Activated CD4-positive, alpha-beta T cell treated with anti-CD3 and anti-CD28 coated beads, Interleukin-10, Interleukin-2, amounts not matched to agents 100 ng/mL and 50 ng/mL, durations not matched to agents 16 hours and 8 hours (primary cell): ENCODE results near the gene PCDHA12.
"Not testable (repeated sequence)": the region's sequence is repeated elsewhere in the genome, so short reads cannot be mapped to it uniquely, and the experiment has no call there.

Source experiments
- DNase-seq: peaks from one replicate; pipeline ENCODE4 v3.0.0-alpha.2; 2020

PCDHA12 gene

DNA sequence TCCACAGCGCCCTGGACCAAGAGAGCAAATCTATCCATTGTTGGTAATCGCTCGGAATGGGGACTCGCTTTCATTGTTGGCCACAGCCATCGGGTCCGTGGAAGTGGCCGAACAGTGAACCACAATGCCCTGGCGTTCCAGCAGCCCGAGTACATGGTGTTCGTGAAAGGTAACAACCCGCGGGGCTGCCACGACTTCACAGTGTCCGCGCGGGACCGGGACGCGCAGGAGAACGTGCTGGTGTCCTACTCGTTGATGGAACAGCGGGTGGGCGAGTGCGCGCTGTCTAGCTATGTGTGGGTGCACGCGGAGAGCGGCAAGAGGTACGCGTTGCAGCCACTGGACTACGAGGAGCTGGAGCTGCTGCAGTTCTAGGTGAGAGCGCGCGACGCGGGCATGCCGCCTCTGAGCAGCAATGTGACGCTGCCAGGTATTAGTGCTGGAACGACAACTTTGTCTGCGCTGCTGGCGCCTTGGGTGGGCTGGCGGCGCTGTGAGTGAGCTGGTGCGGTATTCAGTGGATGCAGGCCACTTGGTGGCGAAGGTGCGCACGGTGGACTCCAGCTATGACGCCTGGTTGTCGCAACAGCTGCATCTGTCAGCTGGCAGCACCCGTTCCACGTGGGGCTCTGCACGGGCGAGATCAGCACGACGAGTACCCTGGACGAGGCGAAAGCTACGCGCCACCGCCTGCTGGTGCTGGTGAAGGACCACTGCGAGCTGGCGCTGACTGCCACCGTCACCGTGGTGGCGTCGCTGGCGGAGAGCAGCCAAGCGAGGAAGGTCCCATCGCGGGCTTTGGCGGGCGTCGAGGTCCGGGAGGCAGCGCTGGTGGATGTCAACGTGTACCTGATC lies 12.4 kb upstream of the PCDHA12 start:
- no peak for DNase-seq

DNA sequence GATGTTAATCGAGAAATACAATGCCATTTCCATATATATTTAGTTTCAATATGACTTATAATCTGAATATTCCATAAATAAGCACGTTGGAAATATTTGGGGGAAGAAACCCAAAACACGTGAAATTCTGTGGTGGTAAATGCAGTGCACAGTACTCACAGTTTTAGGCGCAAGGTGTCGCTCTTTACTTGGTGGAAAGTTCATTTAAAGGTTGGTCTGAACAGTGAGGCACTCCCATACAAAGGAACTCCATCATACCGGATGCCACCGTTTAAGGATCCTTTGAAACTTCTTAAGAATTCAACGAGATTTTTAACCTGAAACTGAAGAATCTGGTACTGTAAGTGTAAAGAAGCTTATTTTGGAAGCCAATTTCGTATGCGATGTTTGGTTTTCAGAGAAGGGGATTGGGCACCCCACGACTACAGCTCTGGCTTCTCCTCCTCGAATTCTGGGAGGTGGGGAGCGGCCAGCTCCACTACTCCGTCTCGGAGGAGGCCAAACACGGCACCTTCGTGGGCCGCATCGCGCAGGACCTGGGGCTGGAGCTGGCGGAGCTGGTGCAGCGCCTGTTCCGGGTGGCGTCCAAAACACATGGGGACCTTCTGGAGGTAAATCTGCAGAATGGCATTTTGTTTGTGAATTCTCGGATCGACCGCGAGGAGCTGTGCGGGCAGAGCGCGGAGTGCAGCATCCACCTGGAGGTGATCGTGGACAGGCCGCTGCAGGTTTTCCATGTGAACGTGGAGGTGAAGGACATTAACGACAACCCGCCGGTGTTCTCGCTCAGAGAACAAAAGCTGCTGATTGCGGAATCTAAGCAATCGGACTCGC lies 6.2 kb upstream of the PCDHA12 start, which contains the start of gene PCDHA11:
TSS of gene PCDHA11 (plus strand) at position 237 of the 834 bp plus-strand sequence. CDS start at position 384, 147 bp downstream.
- DNase-seq, result peak; percentile 5

DNA sequence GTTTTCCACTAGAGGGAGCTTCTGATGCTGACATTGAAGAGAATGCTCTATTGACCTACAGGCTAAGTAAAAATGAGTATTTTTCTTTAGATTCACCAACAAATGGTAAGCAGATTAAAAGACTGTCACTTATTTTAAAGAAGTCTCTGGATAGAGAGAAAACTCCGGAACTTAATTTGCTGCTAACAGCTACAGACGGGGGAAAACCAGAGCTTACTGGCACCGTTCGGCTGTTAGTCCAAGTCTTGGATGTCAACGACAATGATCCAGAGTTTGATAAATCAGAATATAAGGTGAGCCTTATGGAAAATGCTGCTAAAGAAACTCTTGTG lies 5.6 kb upstream of the PCDHA12 start:
- no peak for DNase-seq

DNA sequence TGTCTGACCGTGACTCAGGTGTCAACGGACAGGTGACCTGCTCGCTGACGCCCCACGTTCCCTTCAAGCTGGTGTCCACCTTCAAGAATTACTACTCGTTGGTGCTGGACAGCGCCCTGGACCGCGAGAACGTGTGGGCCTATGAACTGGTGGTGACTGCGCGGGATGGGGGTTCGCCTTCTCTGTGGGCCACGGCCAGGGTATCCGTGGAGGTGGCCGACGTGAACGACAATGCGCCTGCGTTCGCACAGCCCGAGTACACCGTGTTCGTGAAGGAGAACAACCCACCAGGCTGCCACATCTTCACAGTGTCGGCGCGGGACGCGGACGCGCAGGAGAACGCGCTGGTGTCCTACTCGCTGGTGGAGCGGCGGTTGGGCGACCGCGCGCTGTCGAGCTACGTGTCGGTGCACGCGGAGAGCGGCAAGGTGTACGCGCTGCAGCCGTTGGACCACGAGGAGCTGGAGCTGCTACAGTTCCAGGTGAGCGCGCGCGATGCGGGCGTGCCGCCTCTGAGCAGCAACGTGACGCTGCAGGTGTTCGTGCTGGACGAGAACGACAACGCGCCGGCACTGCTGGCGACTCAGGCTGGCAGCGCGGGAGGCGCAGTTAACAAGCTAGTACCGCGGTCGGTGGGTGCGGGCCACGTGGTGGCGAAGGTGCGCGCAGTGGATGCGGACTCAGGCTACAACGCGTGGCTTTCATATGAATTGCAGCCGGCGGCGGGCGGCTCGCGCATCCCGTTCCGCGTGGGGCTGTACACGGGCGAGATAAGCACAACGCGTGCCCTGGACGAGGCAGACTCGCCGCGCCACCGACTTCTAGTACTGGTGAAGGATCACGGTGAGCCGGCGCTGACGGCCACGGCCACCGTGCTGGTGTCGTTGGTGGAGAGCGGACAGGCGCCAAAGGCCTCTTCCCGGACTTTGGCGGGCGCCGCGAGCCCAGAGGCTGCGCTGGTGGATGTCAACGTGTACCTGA lies 4.6 kb upstream of the PCDHA12 start:
- DNase-seq, result no peak

DNA sequence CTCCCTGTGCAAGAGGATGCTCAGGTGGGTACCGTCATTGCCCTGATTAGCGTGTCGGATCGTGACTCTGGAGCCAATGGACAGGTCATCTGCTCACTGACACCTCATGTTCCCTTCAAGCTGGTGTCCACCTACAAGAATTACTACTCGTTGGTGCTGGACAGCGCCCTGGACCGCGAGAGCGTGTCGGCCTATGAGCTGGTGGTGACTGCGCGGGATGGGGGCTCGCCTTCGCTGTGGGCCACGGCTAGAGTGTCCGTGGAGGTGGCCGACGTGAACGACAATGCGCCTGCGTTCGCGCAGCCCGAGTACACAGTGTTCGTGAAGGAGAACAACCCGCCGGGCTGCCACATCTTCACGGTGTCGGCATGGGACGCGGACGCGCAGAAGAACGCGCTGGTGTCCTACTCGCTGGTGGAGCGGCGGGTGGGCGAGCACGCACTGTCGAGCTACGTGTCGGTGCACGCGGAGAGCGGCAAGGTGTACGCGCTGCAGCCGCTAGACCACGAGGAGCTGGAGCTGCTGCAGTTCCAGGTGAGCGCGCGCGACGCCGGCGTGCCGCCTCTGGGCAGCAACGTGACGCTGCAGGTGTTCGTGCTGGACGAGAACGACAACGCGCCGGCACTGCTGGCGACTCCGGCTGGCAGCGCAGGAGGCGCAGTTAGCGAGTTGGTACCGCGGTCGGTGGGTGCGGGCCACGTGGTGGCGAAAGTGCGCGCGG lies 1.6 kb downstream of the PCDHA12 start:
- not testable (repeated sequence) for DNase-seq

DNA sequence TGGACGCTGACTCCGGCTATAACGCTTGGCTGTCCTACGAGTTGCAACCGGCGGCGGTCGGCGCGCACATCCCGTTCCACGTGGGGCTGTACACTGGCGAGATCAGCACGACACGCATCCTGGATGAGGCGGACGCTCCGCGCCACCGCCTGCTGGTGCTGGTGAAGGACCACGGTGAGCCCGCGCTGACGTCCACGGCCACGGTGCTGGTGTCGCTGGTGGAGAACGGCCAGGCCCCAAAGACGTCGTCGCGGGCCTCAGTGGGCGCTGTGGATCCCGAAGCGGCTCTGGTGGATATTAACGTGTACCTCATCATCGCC lies 2.1 kb downstream of the PCDHA12 start:
- DNase-seq, result no peak

DNA sequence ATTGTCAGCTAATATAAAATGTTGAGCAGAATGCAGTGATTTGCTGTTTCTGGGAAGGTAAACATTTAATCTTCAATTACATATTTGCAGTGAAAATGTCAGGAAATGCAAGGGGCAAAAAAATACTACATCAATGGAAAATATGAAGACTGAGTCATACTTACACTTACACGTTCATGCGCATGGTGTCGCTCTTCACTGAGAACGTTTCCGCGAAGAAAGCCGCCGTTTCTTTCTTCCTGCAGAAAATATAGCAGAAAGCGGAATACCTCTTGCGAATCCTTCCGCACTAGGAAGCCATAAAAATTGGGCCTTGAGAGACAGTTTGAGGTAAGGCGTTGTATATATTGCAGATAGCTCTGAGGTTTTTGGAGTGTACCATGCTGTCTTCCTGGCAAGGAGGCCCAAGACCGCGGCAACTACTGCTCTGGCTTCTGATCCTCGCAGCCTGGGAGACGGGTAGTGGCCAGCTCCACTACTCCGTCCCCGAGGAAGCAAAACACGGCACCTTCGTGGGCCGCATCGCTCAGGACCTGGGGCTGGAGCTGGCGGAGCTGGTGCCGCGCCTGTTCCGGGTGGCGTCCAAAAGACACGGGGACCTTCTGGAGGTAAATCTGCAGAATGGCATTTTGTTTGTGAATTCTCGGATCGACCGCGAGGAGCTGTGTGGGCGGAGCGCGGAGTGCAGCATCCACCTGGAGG lies 6.9 kb downstream of the PCDHA12 start, which contains the start of gene PCDHA13:
TSS of gene PCDHA13 (plus strand) at position 236 of the 702 bp plus-strand sequence. CDS start at position 381, 145 bp downstream.
- no peak for DNase-seq

DNA sequence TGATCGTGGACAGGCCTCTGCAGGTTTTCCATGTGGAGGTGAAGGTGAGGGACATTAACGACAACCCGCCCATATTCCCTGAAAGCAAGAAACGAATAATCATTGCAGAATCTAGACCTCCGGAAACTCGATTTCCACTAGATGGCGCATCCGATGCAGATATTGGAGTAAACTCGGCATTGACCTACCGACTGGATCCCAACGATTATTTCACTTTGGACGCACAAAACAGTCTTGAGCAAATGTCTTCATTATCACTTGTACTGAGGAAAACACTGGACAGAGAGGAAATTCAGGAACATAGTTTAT lies 7.4 kb downstream of the PCDHA12 start:
- no peak for DNase-seq

DNA sequence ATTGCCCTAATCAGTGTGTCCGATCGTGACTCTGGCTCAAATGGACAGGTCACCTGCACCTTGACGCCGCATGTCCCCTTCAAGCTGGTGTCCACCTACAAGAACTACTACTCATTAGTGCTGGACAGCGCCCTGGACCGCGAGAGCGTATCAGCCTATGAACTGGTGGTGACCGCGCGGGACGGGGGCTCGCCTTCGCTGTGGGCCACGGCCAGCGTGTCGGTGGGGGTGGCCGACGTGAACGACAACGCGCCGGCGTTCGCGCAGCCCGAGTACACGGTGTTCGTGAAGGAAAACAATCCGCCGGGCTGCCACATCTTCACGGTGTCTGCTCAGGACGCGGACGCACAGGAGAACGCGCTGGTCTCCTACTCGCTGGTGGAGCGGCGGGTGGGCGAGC lies 8.3 kb downstream of the PCDHA12 start:
- DNase-seq, result no peak

DNA sequence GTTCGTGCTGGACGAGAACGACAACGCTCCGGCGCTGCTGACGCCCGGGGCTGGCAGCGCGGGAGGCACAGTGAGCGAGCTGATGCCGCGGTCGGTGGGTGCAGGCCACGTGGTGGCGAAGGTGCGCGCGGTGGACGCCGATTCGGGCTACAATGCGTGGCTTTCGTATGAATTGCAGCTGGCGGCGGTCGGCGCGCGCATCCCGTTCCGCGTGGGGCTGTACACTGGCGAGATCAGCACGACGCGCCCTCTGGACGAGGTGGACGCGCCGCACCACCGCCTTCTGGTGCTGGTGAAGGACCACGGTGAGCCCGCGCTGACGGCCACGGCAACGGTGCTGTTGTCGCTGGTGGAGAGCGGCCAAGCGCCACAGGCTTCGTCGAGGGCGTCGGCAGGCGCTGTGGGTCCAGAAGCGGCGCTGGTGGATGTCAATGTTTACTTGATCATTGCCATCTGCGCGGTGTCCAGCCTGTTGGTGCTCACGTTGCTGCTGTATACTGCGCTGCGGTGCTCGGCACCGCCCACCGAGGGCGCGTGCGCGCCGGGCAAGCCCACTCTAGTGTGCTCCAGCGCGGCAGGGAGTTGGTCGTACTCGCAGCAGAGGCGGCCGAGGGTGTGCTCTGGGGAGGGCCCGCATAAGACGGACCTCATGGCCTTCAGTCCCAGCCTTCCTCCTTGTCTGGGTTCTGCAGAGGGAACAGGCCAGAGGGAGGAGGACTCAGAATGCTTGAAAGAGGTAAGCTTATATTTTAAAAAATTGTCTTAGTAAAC lies 9.0 kb downstream of the PCDHA12 start:
- DNase-seq, result no peak

DNA sequence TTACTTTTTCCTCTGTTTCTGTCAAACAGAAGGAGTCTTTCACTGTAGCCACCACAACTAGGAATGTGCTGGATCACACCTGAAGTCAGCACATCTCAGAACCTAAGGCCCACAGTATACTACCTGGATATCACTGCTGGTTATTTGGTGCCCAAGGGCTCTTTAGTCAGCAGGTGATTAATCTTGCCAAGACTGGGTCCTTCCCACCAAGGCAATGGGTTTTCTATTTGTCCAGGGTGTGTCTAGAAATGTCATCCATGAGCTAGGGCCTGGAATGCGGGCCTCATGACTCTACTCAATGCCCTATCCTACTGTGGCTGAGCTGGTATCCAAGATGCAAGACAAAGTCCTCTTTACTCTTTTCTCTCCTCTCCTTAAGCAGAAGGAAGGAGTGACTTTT lies 41.2 kb downstream of the PCDHA12 start:
- DNase-seq, result no peak

DNA sequence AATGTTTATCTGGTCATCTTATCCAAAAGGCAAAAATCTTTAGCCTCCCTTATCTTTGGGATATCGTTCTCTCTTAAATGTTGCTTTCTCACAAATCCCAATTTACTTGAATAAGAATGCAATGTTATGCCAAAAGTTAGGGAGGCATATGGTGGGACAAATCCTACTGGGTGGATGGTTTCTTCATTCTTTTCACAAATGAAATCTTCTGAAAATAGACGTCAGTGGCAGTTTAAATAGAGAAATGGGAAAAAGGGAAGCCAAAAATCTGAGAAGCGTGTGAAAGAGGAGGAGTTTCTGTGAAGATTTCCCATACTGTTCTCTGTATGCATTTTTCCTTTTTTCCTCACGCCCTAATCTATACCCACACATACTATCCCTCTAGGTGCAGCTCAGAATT lies 48.5 kb downstream of the PCDHA12 start:
- DNase-seq, result no peak

DNA sequence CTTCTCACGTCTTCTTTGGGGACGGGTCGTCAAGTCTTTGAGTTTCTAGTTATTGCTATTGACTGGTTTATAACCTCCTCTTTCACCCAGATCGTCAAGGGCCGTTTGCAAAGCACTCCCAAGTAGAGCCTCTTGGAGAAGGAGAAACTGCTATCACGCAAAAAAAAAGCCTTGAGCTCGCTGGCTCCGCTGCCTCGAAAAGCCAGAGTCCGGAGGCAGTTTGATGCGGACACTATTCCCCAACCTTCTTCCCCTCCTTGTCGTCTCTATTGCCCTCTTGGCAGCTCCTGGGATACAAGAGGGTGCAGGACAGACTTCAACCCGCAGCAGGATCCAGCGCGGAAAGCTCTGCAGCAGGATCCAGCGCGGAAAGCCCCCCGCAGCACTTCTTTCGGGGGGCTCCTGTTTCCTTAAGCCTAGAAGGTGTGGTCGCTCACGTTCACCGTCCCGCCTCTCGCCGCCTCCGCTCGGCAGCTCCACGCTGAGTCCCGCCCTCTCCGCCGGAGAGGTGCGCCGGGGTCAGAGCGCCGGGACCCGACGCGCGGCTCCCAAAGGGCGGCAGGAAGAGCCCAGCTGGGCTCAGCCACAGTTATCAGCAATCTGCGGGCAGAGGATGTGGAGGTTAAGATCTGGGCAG lies 50.8 kb downstream of the PCDHA12 start, which contains the start of gene PCDHAC1:
TSS of gene PCDHAC1 (plus strand) at position 494 of the 637 bp plus-strand sequence. CDS start 594 bp downstream, outside the sequence.
- no peak for DNase-seq

DNA sequence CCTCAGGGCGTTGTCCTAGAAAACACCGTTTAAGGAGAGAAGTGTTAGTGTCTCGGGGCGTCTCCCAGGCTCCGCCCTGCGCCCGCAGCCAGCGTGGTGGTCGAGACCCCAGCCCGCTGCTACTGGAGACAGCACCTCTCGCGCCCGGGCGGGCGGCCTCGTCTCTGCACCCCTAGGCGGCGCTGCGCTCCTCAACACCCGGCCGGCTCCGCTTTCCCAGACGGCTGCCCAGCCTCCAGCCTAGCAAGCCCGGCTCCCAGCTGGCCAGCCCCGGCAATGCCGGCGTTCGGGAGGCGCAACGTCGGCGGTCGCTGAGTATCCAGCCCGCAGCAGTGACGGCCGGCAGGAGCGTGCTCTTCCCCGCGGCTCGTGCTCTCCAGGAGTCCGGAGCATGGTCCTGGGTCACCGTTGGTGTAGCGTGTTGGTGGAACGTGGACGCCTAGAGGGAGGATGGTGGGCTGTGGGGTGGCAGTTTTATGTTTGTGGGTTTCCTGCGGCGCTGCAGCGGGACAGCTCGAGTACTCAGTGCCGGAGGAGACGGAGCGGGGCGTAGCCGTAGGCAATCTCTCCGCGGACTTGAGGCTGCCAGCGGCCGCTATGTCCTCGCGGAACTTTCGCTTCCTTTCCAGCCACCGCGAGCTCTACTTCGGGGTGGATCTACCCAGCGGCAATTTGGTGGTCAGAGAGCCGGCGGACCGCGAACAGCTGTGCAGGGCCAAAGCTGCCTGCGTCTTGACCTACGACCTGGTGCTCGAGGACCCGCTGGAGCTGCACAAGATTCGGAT lies 51.5 kb downstream of the PCDHA12 start:
- DNase-seq, result peak; percentile 6

DNA sequence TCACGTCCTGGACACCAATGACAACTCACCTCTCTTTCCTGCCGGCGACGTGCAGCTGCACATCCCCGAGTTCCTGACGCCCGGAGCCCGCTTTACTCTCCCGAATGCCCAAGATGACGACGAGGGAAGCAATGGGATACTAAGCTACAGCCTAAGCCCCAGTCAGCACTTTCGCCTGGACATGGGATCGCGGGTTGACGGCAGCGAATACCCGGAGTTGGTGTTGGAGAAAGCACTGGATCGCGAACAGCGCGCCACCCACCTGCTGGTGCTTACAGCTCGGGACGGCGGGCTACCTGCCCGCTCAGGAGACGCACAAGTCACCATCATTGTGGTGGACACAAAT lies 52.1 kb downstream of the PCDHA12 start:
- no peak for DNase-seq
